Mesodermal cell (in vitro differentiated cells): ENCODE results near the gene ARHGAP18.

ENCODE experiments used
- H3K27ac ChIP-seq: 2 replicates; pipeline ENCODE4 v1.7.0; 2013; ENCODE audit warnings: mild to moderate bottlenecking, low read depth, low read length, moderate library complexity; ENCODE audit not compliant: severe bottlenecking
- H3K36me3 ChIP-seq: 2 replicates; pipeline ENCODE4 v1.7.1; 2013; ENCODE audit warnings: mild to moderate bottlenecking, low read length, moderate library complexity; ENCODE audit not compliant: control insufficient read depth, insufficient read depth
- H3K4me1 ChIP-seq: one replicate; pipeline ENCODE4 v1.7.1; 2013; ENCODE audit warnings: mild to moderate bottlenecking, low read length; ENCODE audit not compliant: insufficient read depth, control insufficient read depth, poor library complexity, severe bottlenecking
- H3K4me3 ChIP-seq: 2 replicates; pipeline ENCODE4 v1.7.0; 2013; ENCODE audit warnings: low read length, control low read depth, mild to moderate bottlenecking; ENCODE audit not compliant: insufficient read depth, poor library complexity, severe bottlenecking; ENCODE audit errors: extremely low read depth
- H3K9me3 ChIP-seq: 2 replicates; pipeline ENCODE4 v1.7.1; 2013; ENCODE audit warnings: mild to moderate bottlenecking, low read length, moderate library complexity; ENCODE audit not compliant: control insufficient read depth
- WGBS, 2 experiments: methylation state at CpG; one replicate each; pipeline ENCODE4 v1.1.5; 2013; ENCODE audit warnings: missing lambda C conversion rate in 2 of 2; ENCODE audit not compliant: insufficient coverage in 2 of 2; 5-methylcytosine and 5-hydroxymethylcytosine counted together

ARHGAP18 gene

DNA sequence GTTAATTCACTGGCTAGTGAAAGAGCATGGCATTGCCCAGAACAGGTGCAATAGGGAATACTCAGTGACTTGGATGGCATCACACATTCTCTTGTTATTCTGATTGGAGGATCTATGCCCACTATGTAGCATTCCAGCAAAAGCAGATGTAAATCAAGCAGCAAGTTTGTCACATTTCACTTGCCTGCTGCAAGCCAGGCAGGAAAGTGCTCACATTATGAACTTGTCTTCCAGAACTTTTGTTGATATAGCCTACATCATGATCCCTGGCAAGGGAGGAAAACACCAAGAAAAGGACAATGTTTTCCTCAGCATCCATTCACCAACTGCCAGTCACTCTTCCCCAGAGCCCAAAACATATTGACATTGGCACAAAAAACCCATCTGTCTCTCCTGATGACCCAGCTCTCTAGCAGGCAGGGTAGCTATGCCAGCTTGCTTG lies 77.8 kb downstream of the ARHGAP18 start:
- no peaks in the 10 kb centered on the region for H3K36me3 ChIP-seq
- H3K4me1 ChIP-seq: no peaks in the 10 kb centered on the region
- H3K27ac ChIP-seq: no peak overlapping the region
- H3K4me3 ChIP-seq: no peak overlapping the region
- H3K9me3 ChIP-seq: no peaks in the 10 kb centered on the region

GRCh38 chr6:129631070-129631469 lies 78.9 kb downstream of the ARHGAP18 start:
- H3K4me1 ChIP-seq: no peaks in the 10 kb centered on the region
- H3K36me3 ChIP-seq: no peaks in the 10 kb centered on the region
- no peak overlapping the region for H3K4me3 ChIP-seq
- H3K9me3 ChIP-seq: no peaks in the 10 kb centered on the region
- WGBS, 2 experiments: no CpG with 5 or more reads among the region's 3 CpGs
- H3K27ac ChIP-seq: no peak overlapping the region

GRCh38 chr6:129630596-129630995 lies 79.4 kb downstream of the ARHGAP18 start:
- Histone ChIP-seq H3K4me3 (no peak overlapping the region), H3K36me3 (no peaks in the 10 kb centered on the region), H3K27ac (no peak overlapping the region), H3K9me3 (no peaks in the 10 kb centered on the region), H3K4me1 (no peaks in the 10 kb centered on the region)
- WGBS, 2 experiments: no CpG with 5 or more reads among the region's 1 CpG

- no peaks in the 10 kb centered on the region for H3K4me1 ChIP-seq
- WGBS, 2 experiments: 86% methylated on average over 1 of the region's 2 CpGs; no CpG with 5 or more reads in 1 of the 2 experiments
- H3K36me3 ChIP-seq: no peaks in the 10 kb centered on the region
- no peak overlapping the region for H3K27ac ChIP-seq
- H3K9me3 ChIP-seq: no peaks in the 10 kb centered on the region
- H3K4me3 ChIP-seq: no peak overlapping the region
These were observed 81.7 kb downstream of the ARHGAP18 start for GRCh38 chr6:129628101-129628815.

- H3K36me3 ChIP-seq: no peaks in the 10 kb centered on the region
- WGBS, 2 experiments: 83 to 100% methylated on average over 1 of the region's 5 CpGs
- H3K9me3 ChIP-seq: no peaks in the 10 kb centered on the region
- H3K4me3 ChIP-seq: no peak overlapping the region
- H3K27ac ChIP-seq: no peak overlapping the region
- H3K4me1 ChIP-seq: no peaks in the 10 kb centered on the region
These were observed 85.5 kb downstream of the ARHGAP18 start for GRCh38 chr6:129624488-129624887.

GRCh38 chr6:129623008-129623732 lies 86.8 kb downstream of the ARHGAP18 start:
- Histone ChIP-seq H3K4me3 (no peak overlapping the region), H3K36me3 (no peaks in the 10 kb centered on the region), H3K9me3 (no peaks in the 10 kb centered on the region), H3K27ac (no peak overlapping the region), H3K4me1 (no peaks in the 10 kb centered on the region)
- 90 to 100% methylated on average over 1 to 2 of the region's 3 CpGs for WGBS, 2 experiments

DNA sequence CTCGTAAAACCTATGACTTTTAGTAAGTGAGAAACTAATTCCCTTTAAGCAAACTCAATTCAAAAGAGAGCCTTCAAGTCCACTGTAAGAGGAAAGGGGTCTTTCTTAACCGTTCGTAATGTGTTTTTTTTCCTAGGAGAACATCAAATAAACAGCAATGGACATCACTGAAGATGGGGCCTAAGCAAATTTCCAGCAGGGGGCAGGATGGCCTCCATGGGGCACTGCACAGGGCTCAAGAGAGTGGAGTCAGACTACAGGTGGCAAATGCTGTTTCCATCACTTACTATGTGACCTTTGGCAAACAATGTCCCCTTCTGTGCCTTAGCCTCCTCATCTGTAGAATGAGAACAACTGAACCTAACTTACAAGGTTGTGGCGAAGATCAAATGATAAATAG lies 88.7 kb downstream of the ARHGAP18 start:
- Histone ChIP-seq H3K36me3 (no peaks in the 10 kb centered on the region), H3K27ac (no peak overlapping the region), H3K4me3 (no peak overlapping the region), H3K4me1 (no peaks in the 10 kb centered on the region), H3K9me3 (no peaks in the 10 kb centered on the region)
- no CpG with 5 or more reads among the region's 4 CpGs for WGBS, 2 experiments

GRCh38 chr6:129620234-129620610 lies 89.8 kb downstream of the ARHGAP18 start:
- Histone ChIP-seq H3K4me3 (no peak overlapping the region), H3K9me3 (no peaks in the 10 kb centered on the region), H3K36me3 (no peaks in the 10 kb centered on the region), H3K4me1 (no peaks in the 10 kb centered on the region), H3K27ac (no peak overlapping the region)

- Histone ChIP-seq H3K9me3 (no peaks in the 10 kb centered on the region), H3K4me3 (no peak overlapping the region), H3K36me3 (no peaks in the 10 kb centered on the region), H3K27ac (no peak overlapping the region), H3K4me1 (no peaks in the 10 kb centered on the region)
- WGBS, 2 experiments: 80 to 100% methylated on average over 1 to 2 of the region's 2 CpGs
These were observed 90.3 kb downstream of the ARHGAP18 start for GRCh38 chr6:129619579-129620233.

- Histone ChIP-seq H3K4me3 (no peak overlapping the region), H3K27ac (no peak overlapping the region), H3K9me3 (no peaks in the 10 kb centered on the region), H3K36me3 (no peaks in the 10 kb centered on the region), H3K4me1 (no peaks in the 10 kb centered on the region)
These were observed 92.0 kb downstream of the ARHGAP18 start for GRCh38 chr6:129617986-129618385.

DNA sequence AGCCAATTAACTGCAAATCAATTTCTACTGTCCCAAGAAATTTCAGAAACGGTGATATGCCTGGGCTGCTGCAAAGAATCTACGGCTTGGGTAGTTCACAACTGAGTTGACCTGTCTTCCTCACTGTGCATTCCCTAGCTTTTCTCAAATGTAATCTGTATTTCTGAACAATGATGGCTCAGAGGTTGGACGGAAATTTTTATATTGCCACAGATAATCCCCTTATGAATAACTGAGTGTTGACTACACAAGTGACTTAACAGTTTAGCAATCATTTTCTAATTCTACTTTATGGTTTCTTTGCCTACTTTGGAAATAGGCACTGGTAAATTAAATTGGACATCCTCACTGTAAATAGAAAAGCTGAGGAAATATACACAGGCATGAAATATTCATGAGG lies 94.5 kb downstream of the ARHGAP18 start:
- Histone ChIP-seq H3K27ac (no peak overlapping the region), H3K4me3 (no peak overlapping the region), H3K4me1 (no peaks in the 10 kb centered on the region), H3K9me3 (no peaks in the 10 kb centered on the region), H3K36me3 (no peaks in the 10 kb centered on the region)
- 79 to 97% methylated on average over 2 of the region's 3 CpGs for WGBS, 2 experiments
